GM19455 (cell line): ENCODE results near the gene CNPPD1.

Experiments
- ATAC-seq: cut with Tn5 transposase; IDR thresholded peaks from one replicate; pipeline ENCODE4 v1.9.1; 2021; ENCODE audit not compliant: unreplicated experiment

CNPPD1 gene

DNA sequence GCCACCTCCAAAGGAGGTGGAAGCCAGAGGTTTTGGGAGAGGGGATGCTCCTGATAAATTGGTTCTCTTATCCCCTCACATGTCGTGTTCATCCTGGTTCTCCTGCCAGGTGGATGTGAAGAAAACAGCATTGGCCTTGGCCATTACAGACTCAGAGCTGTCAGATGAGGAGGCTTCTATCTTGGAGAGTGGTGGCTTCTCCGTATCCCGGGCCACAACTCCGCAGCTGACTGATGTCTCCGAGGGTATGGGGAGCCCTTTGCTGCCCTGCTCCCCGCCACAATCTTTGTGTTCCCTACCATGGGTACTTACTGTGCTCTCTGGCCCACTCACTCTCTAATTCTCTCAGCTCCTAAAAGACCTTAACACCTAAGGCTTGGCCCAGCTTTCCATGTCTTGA, 4.8 kb upstream of the CNPPD1 start:
- ATAC-seq: no peak

DNA sequence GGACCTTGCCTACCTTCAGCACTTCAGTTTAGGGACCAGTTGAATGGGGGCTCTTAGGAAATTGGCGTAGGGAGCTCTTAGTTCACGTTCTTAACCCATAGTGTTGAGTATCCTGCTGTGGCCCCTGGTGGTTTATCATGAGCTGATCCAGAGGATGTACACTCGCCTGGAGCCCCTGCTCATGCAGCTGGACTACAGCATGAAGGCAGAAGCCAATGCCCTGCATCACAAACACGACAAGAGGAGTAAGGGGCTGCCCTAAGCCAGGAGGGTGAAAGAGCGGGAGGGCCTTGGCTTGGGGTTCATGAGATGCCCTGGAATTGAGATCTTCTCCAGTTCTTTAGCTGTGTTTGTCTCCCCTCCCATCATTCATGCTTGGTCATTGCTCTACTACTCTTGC, 4.2 kb upstream of the CNPPD1 start:
- no peak for ATAC-seq

DNA sequence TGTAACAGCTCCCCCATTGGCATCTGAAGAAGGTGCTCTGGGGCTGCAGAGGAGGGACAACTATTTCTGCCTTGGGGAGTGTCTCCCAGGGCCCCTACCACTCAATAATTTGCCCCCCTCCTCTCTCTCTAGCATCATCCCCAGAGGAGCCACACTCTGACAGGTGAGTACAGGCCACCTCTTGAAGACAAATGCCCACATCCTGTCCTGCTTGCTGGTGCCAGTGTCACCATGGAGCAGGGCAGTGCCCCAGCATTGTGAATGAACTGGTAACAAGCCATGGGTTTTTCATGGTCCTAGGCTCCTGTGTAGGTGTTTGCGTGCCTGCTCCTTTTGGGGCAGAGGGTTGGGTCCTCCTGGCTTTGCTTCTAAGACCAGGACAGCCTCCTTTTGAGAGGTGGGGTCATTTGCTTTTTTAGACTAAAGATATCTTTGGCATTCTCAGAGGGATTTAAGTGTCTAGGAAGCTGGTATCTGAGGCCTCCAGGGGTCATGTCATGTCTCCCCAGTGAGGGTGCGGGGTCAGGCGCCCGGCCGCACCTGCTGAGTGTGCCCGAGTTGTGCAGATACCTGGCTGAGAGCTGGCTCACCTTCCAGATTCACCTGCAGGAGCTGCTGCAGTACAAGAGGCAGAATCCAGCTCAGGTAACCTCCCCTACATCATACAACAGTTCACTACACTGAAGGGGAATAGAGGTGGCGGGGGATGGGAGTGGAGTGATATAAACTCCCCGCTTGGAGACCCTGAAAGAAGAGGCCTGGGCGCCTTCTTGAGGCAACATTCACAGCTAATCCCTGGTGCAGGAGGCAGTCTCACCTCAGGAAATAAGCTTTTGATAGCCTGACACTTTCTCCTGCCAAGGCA, 3.1 kb upstream of the CNPPD1 start:
- no peak for ATAC-seq

DNA sequence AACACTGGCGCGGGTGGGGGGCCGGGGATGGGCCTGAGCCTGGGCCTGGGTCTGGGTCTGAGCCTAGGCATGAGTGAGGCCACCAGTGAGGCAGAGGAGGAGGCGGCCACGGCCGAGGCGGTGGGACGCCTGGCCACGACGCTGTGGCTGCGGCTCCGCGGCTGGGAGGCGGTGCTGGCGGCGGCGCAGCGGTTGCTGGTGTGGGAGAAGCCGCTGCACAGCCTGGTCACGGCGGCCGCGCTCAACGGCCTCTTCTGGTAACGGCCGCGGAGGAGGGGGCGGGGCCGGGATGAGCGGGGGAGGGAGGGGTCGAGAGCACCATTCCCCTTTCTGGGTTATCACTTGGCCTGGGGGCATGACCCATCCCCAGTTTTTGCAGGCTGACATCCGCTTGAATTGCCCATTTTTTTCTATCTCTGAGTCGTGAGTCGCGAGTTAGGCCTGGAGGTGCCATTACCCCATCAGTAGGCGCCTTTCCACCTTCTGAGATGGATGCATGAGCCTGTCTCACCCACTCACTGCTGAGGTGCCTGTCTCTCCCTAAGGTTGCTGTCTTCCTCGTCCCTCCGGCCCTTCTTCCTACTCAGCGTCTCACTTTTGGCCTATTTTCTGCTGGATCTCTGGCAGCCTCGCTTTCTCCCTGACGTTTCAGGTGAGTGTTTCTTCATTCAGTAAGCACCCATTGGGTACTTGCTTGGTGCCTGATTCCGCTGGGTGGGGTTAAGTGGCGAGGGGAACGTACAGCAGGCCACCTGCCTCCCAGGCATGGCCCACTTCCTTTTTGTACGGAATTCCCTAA, 1.9 kb upstream of the CNPPD1 start:
- ATAC-seq: peak; percentile 11

DNA sequence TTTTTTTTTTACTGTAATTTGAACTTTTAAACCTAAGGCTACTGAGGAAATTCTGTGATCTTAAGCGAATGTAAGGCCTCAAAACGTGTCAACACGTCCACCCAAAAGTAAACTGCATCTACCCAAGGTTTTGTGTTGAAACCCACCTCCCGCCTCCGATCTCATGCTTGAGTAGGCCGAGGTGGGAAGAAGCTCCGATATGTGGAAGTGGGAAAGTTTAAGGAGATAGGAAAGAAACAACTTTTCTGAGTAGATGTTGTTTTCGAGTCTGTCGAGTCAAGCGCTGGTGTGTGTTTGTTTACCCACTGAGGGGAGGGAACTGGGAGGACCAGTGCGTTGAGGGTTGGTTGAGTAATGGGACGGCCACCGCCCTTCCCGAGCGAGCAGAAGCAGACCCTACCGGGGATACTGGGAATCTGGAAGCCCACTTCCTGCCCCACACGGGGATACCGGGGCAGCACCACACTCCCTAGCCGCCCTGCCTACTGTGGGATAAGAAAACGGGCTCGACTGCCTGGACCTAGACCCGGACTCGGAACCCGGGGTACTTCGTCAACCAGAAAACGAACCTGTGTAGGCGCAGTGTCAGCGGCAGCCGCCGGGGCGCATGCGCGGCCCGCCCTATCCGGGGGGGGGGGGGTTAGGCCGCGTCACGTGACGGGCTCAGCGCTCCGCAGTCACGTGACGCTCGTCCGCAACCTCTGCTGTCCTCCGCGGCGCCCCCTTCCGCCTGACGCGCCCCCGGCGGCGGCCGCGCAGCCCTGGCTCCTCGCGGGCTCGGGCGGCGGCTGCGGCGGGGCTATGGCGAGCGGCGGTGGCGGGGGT, 1.0 kb upstream of the CNPPD1 start, which contains the start of gene RETREG2:
TSS of gene RETREG2 (plus strand) at position 724 of the 825 bp plus-strand sequence. CDS start at position 802, 78 bp downstream.
- peak; percentile 41 for ATAC-seq

DNA sequence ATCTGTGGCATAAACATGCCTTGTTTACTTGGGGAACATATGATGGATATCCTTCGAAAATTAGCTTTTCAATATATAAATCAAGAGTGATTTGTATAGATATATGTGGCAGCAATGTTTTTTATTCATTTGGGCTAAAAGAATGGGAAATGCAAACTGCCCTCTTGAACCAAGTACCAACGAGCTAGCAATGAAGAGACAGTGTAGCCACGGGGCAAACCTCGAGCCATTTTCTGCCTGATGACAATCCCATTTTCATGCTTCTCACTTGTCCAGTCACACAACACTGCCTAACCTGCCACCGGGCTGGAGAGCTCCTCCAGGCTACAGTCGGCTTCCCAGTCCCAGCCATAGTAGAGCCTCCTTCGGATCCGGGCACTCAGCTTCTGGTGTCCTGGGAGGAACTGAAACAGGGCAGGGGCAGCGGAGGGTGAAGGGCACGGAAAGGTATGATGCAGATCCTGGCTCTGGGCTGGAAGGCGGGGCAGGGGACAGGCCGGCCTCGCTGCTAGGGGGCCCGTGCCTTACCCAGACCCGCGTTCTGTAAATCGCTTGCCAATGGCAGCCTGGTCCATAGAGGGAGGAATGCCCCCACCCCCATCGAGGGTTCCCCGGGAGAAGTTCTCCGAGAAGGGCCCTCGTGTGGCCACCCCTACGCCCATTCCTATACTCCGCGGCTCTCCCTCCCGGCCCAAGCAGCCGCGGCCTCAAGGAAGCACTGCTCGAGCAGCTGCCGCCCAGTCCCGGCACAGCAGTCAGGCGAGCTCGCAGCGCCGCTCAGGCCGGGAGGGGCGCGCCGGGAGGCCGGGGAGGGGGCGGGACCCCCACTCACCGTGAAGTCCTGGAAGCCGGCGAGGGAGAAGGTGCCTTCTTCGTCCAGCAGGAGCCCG, 552 bp downstream of the CNPPD1 start:
- ATAC-seq: peak; percentile 25

GRCh38 chr2:219175486-219175885, 1.2 kb downstream of the CNPPD1 start:
- ATAC-seq: no peak

- ATAC-seq: no peak
Observed at GRCh38 chr2:219174801-219175200, 1.9 kb downstream of the CNPPD1 start.

DNA sequence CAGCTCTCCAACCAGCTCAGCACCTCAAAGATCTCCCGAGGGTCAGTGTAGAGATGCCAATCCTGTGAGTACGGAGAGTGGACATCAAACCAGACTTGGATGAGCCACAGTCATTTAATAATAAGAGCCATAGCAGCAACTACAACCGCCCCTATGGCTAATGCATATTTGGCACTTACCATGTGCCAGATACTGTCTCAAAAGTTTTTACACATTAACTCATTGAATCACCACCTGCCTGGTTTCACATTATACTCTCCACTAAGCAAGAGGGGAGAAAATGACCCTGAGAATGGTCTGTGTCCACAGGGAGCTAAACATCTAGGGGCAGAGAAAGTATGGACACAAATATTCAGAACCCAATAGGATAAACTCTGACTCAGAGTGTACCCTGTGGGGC, 2.6 kb downstream of the CNPPD1 start:
- ATAC-seq: no peak

- ATAC-seq: no peak
Observed at GRCh38 chr2:219173176-219173575, 3.5 kb downstream of the CNPPD1 start.

GRCh38 chr2:219172231-219173154, 4.2 kb downstream of the CNPPD1 start:
- ATAC-seq: no peak

DNA sequence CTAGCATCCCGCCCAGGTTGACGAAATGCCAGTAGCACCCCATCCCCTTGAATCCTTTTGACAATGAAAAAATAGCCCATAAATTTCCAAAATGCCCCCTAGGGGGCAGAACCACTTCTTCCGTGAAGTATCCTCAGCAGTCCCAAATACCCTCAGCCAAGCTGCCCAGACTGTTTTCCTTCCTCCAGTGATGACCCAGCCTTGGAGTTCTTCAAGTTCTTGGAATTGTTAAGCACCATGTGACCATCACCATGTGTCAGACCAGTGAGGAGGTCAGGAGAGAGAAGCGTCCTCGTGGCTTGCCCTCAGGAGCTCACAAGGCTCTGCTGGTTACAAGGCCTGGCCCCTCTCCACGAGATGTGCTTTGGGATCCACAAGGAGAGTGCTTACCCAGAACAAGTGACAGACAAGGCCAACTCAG, 5.5 kb downstream of the CNPPD1 start:
- no peak for ATAC-seq

DNA sequence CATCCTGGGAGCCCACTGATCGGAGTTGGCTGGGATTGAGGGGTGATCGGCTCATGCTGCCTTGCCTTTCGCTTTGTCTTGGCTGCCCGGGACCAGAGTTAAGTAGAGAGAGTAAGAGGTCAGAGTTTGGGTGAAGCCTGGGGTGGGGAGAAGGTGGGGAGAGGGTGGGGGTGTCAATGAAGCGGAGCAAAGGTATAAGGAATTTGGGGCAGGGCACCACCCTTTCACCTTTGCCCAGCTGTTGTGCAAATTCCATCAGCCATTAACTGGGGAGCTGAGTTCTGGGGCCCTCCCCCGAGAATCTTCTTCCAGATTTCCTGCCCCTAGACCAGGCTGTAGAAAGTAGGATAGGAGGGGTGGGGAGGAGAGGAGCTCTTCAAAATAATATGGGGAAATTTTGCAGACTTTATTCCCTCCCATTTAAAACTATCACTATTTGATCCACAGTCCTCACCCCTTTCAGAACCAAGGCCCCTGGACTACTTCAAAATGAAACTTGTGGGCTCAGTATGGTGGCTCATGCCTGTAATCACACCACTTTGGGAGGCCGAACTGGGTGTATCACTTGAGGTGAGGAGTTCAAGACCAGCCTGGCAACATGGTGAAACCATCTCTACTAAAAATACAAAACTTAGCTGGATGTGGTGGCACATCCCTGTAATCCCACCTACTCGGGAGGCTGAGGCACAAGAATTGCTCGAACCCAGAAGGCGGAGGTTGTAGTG, 6.6 kb downstream of the CNPPD1 start, which contains the start of gene SLC23A3:
TSS of gene SLC23A3 (minus strand) at position 100 of the 725 bp plus-strand sequence. CDS start at position 55, 45 bp downstream.
- no peak for ATAC-seq

DNA sequence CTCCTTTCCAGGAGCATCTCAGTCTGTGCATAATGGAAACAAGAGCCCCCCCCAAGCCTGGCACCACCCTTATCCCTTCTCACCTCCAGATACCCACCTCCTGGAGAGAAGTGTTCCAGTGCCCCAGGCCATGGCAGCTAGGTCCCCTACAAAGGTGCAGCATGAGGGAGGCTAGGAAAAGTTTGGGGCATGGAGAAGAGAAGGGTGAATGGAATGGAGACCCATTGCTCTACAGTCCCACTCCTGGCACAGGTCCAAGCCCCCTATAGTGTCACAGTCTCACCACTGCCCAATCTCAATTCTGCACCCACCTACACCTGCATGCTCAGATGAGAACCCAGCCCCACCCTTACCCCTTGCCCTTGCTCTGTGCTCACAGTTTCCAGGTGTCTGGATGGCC, 7.8 kb downstream of the CNPPD1 start:
- ATAC-seq: no peak

DNA sequence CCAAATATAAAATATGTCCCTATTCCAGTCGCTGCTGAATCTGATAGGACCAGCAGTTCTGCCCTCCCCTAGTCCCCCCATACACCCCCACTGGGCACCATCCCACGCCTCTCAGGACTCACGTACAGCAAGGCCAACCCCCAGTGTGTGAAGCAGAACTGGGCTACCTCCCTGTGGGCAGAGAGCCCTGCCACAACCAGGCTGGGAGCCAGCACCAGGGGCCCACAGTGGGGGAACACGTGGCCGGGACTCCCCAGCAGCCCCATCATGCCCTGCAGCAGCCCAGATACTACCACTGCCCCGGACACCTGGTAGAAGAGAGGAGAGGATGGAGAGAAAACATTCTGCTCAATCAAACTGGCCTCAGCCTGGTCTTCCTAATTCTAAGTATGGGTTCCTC, 8.2 kb downstream of the CNPPD1 start:
- no peak for ATAC-seq

- no peak for ATAC-seq
Observed at GRCh38 chr2:219167997-219168396, 8.7 kb downstream of the CNPPD1 start.

GRCh38 chr2:219165058-219165911, 11.4 kb downstream of the CNPPD1 start:
- no peak for ATAC-seq
